Measurements from ENCODE around the gene SLC29A1.
A peak's percentile ranks its signal among the peaks of the same experiment; 100 is the strongest.
"Not testable (repeated sequence)": the region's sequence is repeated elsewhere in the genome, so short reads cannot be mapped to it uniquely, and the experiment has no call there.

Gene SLC29A1

GRCh38 chr6:44185953-44186634 lies 37.3 kb upstream of the SLC29A1 start:
- DNase-seq (ENCODE audit: low spot score in 2 of 2) (no peak), ATAC-seq (ENCODE audit: low read depth) (no peak)
- Mint-ChIP-seq H3K4me3 (no peak overlapping the region), H3K9me3 (no peaks in the 10 kb centered on the region), H3K27me3 (peaks cover 14% of the 10 kb centered on the region), H3K27ac (no peak overlapping the region), H3K36me3 (no peaks in the 10 kb centered on the region), H3K4me1 (peaks cover 3% of the 10 kb centered on the region)

- no peak overlapping the region for H3K27ac Mint-ChIP-seq
Measured at GRCh38 chr6:44186635-44187025, 36.8 kb upstream of the SLC29A1 start.

GRCh38 chr6:44188819-44189218 lies 34.6 kb upstream of the SLC29A1 start:
- Mint-ChIP-seq H3K27ac (no peak overlapping the region), H3K9me3 (no peaks in the 10 kb centered on the region), H3K36me3 (no peaks in the 10 kb centered on the region), H3K4me1 (peaks cover 3% of the 10 kb centered on the region), H3K27me3 (peaks cover 21% of the 10 kb centered on the region), H3K4me3 (no peak overlapping the region)
- DNase-seq (ENCODE audit: low spot score in 2 of 2) (no peak), ATAC-seq (ENCODE audit: low read depth) (no peak)

More at GRCh38 chr6:44186635-44187025, 36.8 kb upstream of the SLC29A1 start:
- DNase-seq (ENCODE audit: low spot score in 2 of 2) (no peak), ATAC-seq (ENCODE audit: low read depth) (no peak)
- no peak overlapping the region for H3K4me3 Mint-ChIP-seq
- peaks cover 3% of the 10 kb centered on the region for H3K4me1 Mint-ChIP-seq
- H3K36me3 Mint-ChIP-seq: no peaks in the 10 kb centered on the region
- H3K9me3 Mint-ChIP-seq: no peaks in the 10 kb centered on the region
- H3K27me3 Mint-ChIP-seq: peaks cover 14% of the 10 kb centered on the region

GRCh38 chr6:44189257-44189656 lies 34.1 kb upstream of the SLC29A1 start:
- Mint-ChIP-seq H3K9me3 (no peaks in the 10 kb centered on the region), H3K27me3 (peaks cover 19% of the 10 kb centered on the region), H3K4me3 (no peak overlapping the region), H3K27ac (no peak overlapping the region), H3K36me3 (no peaks in the 10 kb centered on the region), H3K4me1 (peaks cover 3% of the 10 kb centered on the region)
- DNase-seq (ENCODE audit: low spot score in 2 of 2): no peak
- ATAC-seq (ENCODE audit: low read depth): no peak

GRCh38 chr6:44190715-44191114 lies 32.7 kb upstream of the SLC29A1 start:
- ATAC-seq (ENCODE audit: low read depth) (peak; percentile 26), DNase-seq (ENCODE audit: low spot score in 2 of 2) (no peak)
- Mint-ChIP-seq H3K27ac (no peak overlapping the region), H3K4me1 (peaks cover 3% of the 10 kb centered on the region), H3K4me3 (no peak overlapping the region), H3K9me3 (no peaks in the 10 kb centered on the region), H3K27me3 (peaks cover 16% of the 10 kb centered on the region), H3K36me3 (no peaks in the 10 kb centered on the region)

GRCh38 chr6:44192428-44193041 lies 30.9 kb upstream of the SLC29A1 start:
- Mint-ChIP-seq H3K4me1 (no peaks in the 10 kb centered on the region), H3K9me3 (no peaks in the 10 kb centered on the region), H3K27me3 (peaks cover 9% of the 10 kb centered on the region), H3K27ac (no peak overlapping the region), H3K36me3 (no peaks in the 10 kb centered on the region), H3K4me3 (no peak overlapping the region)
- DNase-seq (ENCODE audit: low spot score in 2 of 2) (no peak), ATAC-seq (ENCODE audit: low read depth) (no peak)

GRCh38 chr6:44193307-44193910 lies 30.0 kb upstream of the SLC29A1 start:
- Mint-ChIP-seq H3K4me1 (no peaks in the 10 kb centered on the region), H3K27ac (no peak overlapping the region), H3K4me3 (no peak overlapping the region), H3K36me3 (no peaks in the 10 kb centered on the region), H3K27me3 (peaks cover 9% of the 10 kb centered on the region), H3K9me3 (no peaks in the 10 kb centered on the region)
- ATAC-seq (ENCODE audit: low read depth): no peak
- DNase-seq (ENCODE audit: low spot score in 2 of 2): no peak

- H3K9me3 Mint-ChIP-seq: no peaks in the 10 kb centered on the region
- peaks cover 10% of the 10 kb centered on the region for H3K27me3 Mint-ChIP-seq
- ATAC-seq (ENCODE audit: low read depth) (no peak), DNase-seq (ENCODE audit: low spot score in 2 of 2) (no peak)
- no peaks in the 10 kb centered on the region for H3K4me1 Mint-ChIP-seq
- no peak overlapping the region for H3K4me3 Mint-ChIP-seq
- no peak overlapping the region for H3K27ac Mint-ChIP-seq
- H3K36me3 Mint-ChIP-seq: no peaks in the 10 kb centered on the region
Measured at GRCh38 chr6:44194326-44194725, 29.1 kb upstream of the SLC29A1 start.

- not testable (repeated sequence) for ATAC-seq (ENCODE audit: low read depth); H3K9me3 Mint-ChIP-seq; DNase-seq (ENCODE audit: low spot score in 2 of 2); H3K36me3 Mint-ChIP-seq; H3K4me3 Mint-ChIP-seq; H3K4me1 Mint-ChIP-seq; H3K27ac Mint-ChIP-seq
- peaks cover 12% of the 10 kb centered on the region for H3K27me3 Mint-ChIP-seq
Measured at GRCh38 chr6:44196351-44196750, 27.0 kb upstream of the SLC29A1 start.

GRCh38 chr6:44198684-44199083 lies 24.7 kb upstream of the SLC29A1 start:
- DNase-seq (ENCODE audit: low spot score in 2 of 2) (no peak), ATAC-seq (ENCODE audit: low read depth) (no peak)
- no peak overlapping the region for H3K4me3 Mint-ChIP-seq
- no peaks in the 10 kb centered on the region for H3K4me1 Mint-ChIP-seq
- no peak overlapping the region for H3K27ac Mint-ChIP-seq
- H3K27me3 Mint-ChIP-seq: peaks cover 5% of the 10 kb centered on the region
- no peaks in the 10 kb centered on the region for H3K36me3 Mint-ChIP-seq
- H3K9me3 Mint-ChIP-seq: no peaks in the 10 kb centered on the region

GRCh38 chr6:44199883-44200282 lies 23.5 kb upstream of the SLC29A1 start:
- ATAC-seq (ENCODE audit: low read depth) (no peak), DNase-seq (ENCODE audit: low spot score in 2 of 2) (no peak)
- Mint-ChIP-seq H3K27ac (no peak overlapping the region), H3K4me3 (no peak overlapping the region), H3K9me3 (no peaks in the 10 kb centered on the region), H3K36me3 (no peaks in the 10 kb centered on the region), H3K4me1 (no peaks in the 10 kb centered on the region), H3K27me3 (peaks cover 6% of the 10 kb centered on the region)

- Mint-ChIP-seq H3K4me1 (no peaks in the 10 kb centered on the region), H3K36me3 (no peaks in the 10 kb centered on the region), H3K27me3 (peaks cover 4% of the 10 kb centered on the region), H3K27ac (no peak overlapping the region), H3K9me3 (no peaks in the 10 kb centered on the region), H3K4me3 (no peak overlapping the region)
- DNase-seq (ENCODE audit: low spot score in 2 of 2) (no peak), ATAC-seq (ENCODE audit: low read depth) (no peak)
Measured at GRCh38 chr6:44201200-44201599, 22.2 kb upstream of the SLC29A1 start.

- no peak overlapping the region for H3K27ac Mint-ChIP-seq
- H3K4me3 Mint-ChIP-seq: no peak overlapping the region
- ATAC-seq (ENCODE audit: low read depth): no peak
- H3K4me1 Mint-ChIP-seq: no peaks in the 10 kb centered on the region
- H3K27me3 Mint-ChIP-seq: peaks cover 4% of the 10 kb centered on the region
- H3K9me3 Mint-ChIP-seq: no peaks in the 10 kb centered on the region
- no peaks in the 10 kb centered on the region for H3K36me3 Mint-ChIP-seq
- no peak for DNase-seq (ENCODE audit: low spot score in 2 of 2)
Measured at GRCh38 chr6:44201638-44202303, 21.6 kb upstream of the SLC29A1 start.

GRCh38 chr6:44202332-44202971 lies 20.9 kb upstream of the SLC29A1 start:
- no peaks in the 10 kb centered on the region for H3K4me1 Mint-ChIP-seq
- no peak overlapping the region for H3K27ac Mint-ChIP-seq
- peaks cover 4% of the 10 kb centered on the region for H3K27me3 Mint-ChIP-seq
- ATAC-seq (ENCODE audit: low read depth) (no peak), DNase-seq (ENCODE audit: low spot score in 2 of 2) (no peak)
- H3K4me3 Mint-ChIP-seq: no peak overlapping the region
- no peaks in the 10 kb centered on the region for H3K36me3 Mint-ChIP-seq
- no peaks in the 10 kb centered on the region for H3K9me3 Mint-ChIP-seq

Measured in memory B cell (primary cell).